Superior temporal gyrus (tissue), 1 donor: ENCODE measurements around the gene SPIRE2.
"Not testable (repeated sequence)": the region's sequence is repeated elsewhere in the genome, so short reads cannot be mapped to it uniquely, and the experiment has no call there.

Source experiments
- DNase-seq: peaks from one replicate; pipeline ENCODE4 v3.0.0-alpha.2; 2016; ENCODE audit errors: extremely low spot score

The SPIRE2 gene

DNA sequence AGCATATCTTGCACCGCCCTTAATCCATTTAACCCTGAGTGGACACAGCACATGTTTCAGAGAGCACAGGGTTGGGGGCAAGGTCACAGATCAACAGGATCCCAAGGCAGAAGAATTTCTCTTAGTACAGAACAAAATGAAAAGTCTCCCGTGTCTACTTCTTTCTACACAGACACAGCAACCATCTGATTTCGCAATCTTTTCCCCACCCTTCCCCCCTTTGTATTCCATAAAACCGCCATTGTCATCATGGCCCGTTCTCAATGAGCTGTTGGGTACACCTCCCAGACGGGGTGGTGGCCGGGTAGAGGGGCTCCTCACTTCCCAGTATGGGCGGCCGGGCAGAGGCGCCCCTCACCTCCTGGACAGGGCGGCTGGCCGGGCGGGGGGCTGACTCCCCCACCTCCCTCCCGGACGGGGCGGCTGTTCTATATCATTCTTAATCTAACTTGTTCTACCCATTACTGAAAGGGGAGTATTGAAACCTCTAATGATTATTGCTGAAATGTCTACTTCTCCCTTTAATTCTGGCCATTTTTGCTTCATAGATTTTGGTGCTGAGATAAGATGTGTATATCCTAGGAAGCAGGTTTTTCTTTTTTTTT, 21.6 kb upstream of the SPIRE2 start:
- DNase-seq: not testable (repeated sequence)

DNA sequence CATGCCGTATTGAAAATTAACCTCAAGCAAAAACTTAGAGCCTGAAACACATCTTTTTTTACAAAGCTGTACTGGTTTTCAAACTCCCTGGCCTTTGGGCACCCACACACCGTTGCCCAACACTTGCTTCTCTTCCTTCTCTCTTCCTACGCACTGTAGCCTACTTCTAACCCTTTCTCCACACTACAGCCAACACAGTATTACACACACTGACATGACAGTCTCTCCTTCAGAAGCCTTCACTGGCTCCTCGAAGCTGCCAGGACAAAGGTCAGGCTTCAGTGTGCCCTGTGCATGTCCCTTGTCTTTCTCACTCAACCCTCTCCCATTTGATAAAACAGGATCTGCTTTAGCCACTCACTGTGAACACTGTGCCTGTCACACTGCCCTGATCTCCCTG, 19.8 kb upstream of the SPIRE2 start:
- DNase-seq: no peak

- DNase-seq: no peak
These were observed 17.0 kb upstream of the SPIRE2 start for GRCh38 chr16:89811321-89811720.

GRCh38 chr16:89815639-89816348, 12.5 kb upstream of the SPIRE2 start:
- no peak for DNase-seq

GRCh38 chr16:89818851-89819403, 9.3 kb upstream of the SPIRE2 start:
- DNase-seq: not testable (repeated sequence)

DNA sequence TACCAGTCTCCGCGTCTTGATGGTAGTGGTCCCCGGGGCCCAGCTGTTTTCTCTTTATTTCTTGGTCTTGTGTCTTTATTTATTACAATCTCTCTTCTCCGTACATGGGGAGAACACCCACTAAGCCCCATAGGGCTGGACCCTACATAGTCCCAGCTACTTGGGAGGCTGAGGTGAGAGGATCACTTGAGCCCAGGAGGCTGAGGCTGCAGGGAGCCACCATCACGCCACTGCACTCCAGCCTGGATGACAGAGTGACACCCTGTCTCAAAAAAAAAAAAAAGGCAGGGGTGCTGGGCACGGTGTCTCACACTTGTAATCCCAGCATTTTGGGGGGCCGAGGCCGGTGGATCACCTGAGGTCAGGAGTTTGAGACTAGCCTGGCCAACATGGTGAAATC, 8.8 kb upstream of the SPIRE2 start:
- DNase-seq: not testable (repeated sequence)

GRCh38 chr16:89821438-89822187, 6.7 kb upstream of the SPIRE2 start:
- DNase-seq: no peak

DNA sequence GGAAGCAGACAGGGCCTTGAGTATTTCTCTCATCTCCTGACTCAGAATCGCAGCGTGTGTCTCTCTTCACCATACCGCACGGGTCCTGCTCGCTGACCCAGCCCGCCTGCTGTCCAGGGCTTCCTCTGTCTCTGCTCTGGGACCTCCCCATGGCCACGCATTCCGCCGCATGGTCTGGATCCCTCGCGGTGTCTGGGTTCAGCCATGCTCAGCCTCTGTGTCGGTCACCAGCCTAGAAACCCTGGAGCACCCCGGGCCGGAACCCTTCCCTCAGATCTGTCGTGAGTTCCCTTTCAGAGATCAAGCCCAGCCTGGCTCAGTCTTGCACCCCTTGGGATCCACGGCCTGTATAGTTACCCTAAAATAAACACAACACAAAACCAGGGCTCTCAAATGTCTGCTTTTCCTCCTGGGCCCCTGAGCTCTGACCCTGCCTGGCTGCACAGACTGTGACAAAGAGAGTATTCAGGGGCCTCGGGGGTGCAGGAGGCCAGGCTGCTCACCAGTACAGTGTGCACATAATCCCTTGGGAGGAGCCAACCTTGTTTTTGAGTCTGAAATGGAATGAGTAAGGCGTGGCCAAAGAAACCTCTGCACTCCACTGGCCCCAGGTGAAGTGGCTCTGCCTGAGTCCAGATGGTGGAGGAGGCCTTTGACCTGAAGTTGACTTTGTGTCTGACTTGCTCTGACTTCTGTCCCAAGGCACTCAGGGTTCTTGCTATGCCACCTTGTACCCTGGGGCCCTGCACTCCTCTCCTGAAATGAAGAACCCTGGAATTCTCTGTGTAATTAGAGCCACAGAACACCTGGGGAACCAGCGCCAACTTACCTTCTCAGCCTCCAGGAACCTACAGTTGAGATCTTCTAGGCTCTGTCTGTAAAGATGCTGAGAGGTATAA, 5.8 kb upstream of the SPIRE2 start:
- DNase-seq: no peak

DNA sequence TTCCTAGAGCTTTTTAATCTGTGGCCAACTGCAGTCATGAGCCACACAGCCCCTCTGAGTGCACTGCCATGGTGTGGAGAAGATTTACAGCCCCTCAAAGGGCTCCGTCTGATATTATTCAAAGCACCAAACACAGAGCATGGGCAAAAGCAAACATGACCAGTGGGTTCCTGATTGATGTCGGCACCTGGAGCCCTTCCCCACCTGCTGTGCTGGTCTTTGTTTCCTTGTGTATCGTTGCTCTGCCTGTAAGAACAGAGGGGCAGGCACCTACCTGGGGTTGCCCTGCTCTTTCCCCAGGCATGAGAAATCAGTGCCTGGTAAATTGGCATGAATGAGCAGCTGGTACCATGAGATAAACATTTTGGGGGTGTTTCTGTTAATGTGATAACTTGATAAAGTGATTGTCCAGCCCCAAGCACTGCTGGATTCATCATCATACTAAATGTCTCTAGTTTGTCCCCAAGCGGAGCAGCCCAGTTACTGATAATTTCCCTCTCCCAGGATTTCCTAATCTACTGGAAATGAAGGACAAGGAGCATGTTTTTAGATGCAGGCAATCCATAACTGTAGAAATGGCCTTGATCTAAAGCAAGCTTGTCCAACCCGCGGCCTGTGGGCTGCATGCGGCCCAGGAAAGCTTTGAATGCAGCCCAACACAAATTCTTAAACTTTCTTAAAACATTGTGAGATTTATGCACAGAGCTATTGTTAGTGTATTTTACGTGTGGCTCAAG, 5.0 kb upstream of the SPIRE2 start:
- DNase-seq: no peak

DNA sequence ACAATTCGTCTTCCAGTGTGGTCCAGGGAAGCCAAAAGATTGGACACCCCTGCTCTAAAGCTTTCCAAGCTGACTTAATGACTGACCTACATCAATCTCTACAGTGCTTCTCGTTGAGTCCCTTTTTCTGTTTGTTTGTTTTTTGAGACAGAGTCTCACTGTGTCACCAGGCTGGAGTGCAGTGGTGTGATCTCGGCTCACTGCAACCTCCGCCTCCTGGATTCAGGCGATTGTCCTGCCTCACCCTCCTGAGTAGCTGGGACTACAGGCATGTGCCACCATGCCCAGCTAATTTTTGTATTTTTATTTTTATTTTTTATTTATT, 4.5 kb upstream of the SPIRE2 start:
- not testable (repeated sequence) for DNase-seq

DNA sequence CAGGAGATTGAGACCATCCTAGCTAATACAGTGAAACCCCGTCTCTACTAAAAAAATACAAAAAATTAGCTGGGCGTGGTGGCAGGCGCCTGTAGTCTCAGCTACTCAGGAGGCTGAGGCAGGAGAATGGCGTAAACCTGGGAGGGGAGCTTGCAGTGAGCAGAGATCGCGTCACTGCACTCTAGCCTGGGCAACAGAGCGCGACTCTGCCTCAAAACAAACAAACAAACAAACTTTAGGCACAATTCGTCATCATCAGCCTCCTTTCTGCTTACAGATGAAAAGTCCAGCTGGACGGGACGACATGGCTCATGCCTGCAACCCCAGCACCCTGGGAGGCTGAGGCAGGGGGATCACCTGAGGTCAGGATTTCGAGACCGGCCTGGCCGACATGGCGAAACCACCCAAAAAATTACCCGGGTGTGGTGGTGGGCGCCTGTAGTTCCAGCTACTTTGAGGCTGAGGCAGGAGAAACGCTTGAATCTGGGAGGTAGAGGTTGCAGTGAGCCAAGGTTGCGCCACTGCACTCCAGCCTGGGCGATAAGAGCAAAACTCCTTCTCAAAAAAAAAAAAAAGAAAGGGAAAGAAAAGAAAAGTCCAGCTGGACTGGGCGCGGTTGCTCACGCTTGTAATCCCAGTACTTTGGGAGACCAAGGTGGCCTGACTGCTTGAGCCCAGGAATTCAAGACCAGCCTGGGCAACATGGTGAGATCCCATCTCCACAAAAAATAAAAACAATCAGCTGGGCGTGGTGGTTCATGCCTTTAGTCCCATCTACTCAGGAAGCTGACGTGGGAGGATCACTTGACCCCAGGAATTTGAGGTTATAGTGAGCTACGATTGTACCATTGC, 1.5 kb upstream of the SPIRE2 start:
- no peak for DNase-seq

DNA sequence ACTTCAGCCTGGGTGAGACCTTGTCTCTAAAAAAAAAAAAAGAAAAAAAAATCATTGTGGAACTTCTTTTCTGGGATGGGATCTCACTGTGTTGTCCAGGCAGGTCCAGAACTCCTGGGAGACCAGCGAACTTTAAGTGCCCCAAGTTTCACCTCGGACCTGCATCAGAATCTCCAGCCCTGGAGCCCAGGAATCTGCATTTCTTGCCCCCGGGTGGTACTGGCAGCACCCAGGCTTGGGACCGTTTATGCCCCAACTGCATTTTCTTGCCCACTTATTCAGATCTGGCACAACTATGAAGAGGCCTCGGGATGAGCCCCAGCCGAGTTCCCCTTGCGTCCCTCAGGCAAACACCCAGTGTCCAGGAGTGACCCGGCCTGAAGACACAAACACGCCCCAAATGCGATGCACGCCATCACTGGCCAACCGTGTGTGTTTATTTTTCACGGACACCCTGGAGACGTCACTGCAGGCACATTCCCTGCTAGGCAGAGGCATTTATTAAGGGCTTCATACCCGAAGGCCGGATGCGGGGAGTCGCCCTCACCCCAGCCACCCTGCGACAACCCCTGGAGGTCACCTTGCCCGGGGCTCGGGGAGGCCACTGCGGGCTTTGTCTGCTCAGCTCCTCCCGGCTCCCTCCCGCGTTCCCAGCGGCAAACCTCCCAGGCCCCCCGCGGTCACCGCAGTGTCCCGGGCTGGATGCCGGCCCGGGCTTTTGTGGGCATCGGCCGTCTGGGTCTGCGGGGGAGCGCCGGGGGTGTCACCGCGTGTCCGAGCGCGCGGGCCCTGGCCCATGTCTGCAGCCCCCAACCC, 684 bp upstream of the SPIRE2 start:
- peak; percentile 29 for DNase-seq

- DNase-seq: no peak
These were observed 775 bp downstream of the SPIRE2 start for GRCh38 chr16:89828870-89829629.

GRCh38 chr16:89829630-89830437, 1.6 kb downstream of the SPIRE2 start:
- no peak for DNase-seq

DNA sequence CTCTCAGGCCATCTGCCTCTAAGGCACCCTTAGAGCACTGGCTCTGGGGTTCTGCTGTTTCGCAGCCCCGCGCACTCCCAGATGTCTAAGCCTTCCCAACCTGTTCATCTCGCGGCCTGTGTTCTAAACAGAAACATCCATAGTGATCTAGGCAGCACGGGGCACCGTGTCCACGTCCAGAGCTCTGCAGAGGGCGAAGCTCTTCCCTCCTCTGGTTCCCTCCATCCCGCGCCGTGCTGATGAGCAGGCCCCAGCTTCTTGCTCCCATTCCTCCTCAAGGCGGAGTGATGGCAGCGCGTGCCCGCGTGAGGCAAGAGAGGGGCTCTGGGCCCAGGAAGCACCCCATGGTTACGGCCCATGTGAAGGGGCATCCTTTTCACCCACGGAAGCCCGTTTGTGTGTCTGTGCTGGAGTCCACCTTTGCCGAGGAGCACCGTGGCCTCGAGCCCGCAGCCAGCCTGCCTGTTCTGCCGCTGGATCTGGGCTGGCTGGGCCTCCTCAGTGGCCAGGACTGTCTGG, 3.6 kb downstream of the SPIRE2 start:
- DNase-seq: no peak

DNA sequence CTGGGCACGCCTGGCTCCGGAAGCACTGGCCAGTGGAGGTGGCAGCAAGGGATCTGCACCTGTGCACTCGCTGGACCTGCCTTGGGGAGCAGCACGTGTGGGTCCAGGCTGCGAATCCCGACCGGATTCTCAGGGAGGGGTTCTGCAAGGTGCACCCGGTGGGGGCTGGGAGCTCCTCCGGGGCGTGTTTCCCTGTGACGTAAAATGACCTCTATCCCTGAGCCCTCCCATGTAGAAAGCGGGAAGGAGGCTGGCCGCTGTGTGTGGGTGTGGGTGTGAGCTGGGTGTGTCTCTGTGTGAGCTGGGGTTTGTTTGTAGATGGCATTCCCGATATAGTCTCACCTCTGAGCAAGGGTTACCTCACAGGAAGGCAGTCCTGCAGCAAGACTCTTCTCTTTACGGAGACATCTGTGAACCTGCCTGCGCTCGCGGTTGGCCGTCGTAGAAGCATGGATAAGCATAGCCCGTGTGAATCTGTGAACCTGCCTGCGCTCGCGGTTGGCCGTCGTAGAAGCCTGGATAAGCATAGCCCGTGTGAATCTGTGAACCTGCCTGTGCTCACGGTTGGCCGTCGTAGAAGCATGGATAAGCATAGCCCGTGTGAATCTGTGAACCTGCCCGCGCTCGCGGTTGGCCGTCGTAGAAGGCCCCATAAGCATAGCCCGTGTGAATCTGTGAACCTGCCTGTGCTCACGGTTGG, 5.5 kb downstream of the SPIRE2 start:
- not testable (repeated sequence) for DNase-seq
